Aorta (tissue), 5 donors: ENCODE data around the gene TEDC2. TPM values are rescaled to one million over a fixed set of nuclear protein-coding genes. Genes with fewer than 3 reads are reported as not detected.

ENCODE experiments used
- ATAC-seq: fragments of 200-7000 bp; cut with Tn5 transposase; one replicate; pipeline ENCODE4 v1.9.1; 2022; ENCODE audit warnings: moderate library complexity; ENCODE audit not compliant: low FRiP score
- DNase-seq, 2 donors: peaks; one replicate each; pipeline ENCODE4 v3.0.0-alpha.2; 2020
- H3K27ac ChIP-seq, 2 donors: one replicate each; pipeline ENCODE4 v1.5.1; 2013; ENCODE audit warnings: low read length in 2 of 2, mild to moderate bottlenecking in 2 of 2, moderate library complexity in 2 of 2, control low read depth in 1 of 2, inconsistent platforms in 1 of 2, low read depth in 1 of 2
- H3K27me3 ChIP-seq, 2 donors: one replicate each; pipeline ENCODE4 v1.6.1; 2013; ENCODE audit warnings: control low read depth in 1 of 2, low read length in 1 of 2, mild to moderate bottlenecking in 1 of 2, moderate library complexity in 1 of 2; ENCODE audit not compliant: insufficient read depth in 2 of 2, control insufficient read depth in 1 of 2
- H3K36me3 ChIP-seq, 2 donors: one replicate each; pipeline ENCODE4 v1.6.1; 2013; ENCODE audit warnings: control low read depth in 1 of 2, low read length in 1 of 2, mild to moderate bottlenecking in 1 of 2; ENCODE audit not compliant: insufficient read depth in 2 of 2, control insufficient read depth in 1 of 2
- H3K4me1 ChIP-seq, 2 donors: one replicate each; pipeline ENCODE4 v1.6.1; 2013; ENCODE audit warnings: low read length in 2 of 2, control low read depth in 1 of 2, mild to moderate bottlenecking in 1 of 2, moderate library complexity in 1 of 2; ENCODE audit not compliant: insufficient read depth in 2 of 2, control insufficient read depth in 1 of 2
- H3K4me3 ChIP-seq, 2 donors: one replicate each; pipeline ENCODE4 v1.5.1; 2013; ENCODE audit warnings: low read length in 2 of 2, control low read depth in 1 of 2, mild to moderate bottlenecking in 1 of 2
- H3K9me3 ChIP-seq: one replicate; pipeline ENCODE4 v1.6.1; 2013; ENCODE audit warnings: mild to moderate bottlenecking, low read length; ENCODE audit not compliant: control insufficient read depth
- WGBS, 2 donors: extraction: QIAGEN DNeasy Blood & Tissue Kit; methylation state at CpG; one replicate each; pipeline ENCODE4 v1.1.7; 2013; 5-methylcytosine and 5-hydroxymethylcytosine counted together
- intact Hi-C, 2 donors: fragments of 100-400 bp; cut with DNase I; formaldehyde crosslinking; loops; one replicate each; pipeline versions ENCODE4 v1.14.2 to v1.15.0; 2022
- polyA plus RNA-seq, 2 donors: library from polyadenylated mRNA; stranded (reverse); fragments of 200-250 nt; gene quantifications; one replicate each; pipeline ENCODE4 v1.2.3, GENCODE V29; 2013
- total RNA-seq, 2 donors: library from RNA; stranded (reverse); fragmentation: NEBNext Ultra II Directional; extraction: Animal tissue kit (Norgen Biotek cat#: 25700); gene quantifications; one replicate each; pipeline ENCODE4 v1.2.1, GENCODE V29; 2021
- donor health status: healthy with polysubstance abuse.
- donor health status: Bipolar disorder and iron deficiency.
- donor health status: DM: no; HTN: no; CAD: no.
- donor health status: DM: no; HTN: no; CAD: no.
- donor health status: DM: yes; HTN: yes; CAD: no.

Gene TEDC2
- total and polyA plus RNA-seq, 4 donors: 0.38 to 1.6 (median 0.73) TPM

DNA sequence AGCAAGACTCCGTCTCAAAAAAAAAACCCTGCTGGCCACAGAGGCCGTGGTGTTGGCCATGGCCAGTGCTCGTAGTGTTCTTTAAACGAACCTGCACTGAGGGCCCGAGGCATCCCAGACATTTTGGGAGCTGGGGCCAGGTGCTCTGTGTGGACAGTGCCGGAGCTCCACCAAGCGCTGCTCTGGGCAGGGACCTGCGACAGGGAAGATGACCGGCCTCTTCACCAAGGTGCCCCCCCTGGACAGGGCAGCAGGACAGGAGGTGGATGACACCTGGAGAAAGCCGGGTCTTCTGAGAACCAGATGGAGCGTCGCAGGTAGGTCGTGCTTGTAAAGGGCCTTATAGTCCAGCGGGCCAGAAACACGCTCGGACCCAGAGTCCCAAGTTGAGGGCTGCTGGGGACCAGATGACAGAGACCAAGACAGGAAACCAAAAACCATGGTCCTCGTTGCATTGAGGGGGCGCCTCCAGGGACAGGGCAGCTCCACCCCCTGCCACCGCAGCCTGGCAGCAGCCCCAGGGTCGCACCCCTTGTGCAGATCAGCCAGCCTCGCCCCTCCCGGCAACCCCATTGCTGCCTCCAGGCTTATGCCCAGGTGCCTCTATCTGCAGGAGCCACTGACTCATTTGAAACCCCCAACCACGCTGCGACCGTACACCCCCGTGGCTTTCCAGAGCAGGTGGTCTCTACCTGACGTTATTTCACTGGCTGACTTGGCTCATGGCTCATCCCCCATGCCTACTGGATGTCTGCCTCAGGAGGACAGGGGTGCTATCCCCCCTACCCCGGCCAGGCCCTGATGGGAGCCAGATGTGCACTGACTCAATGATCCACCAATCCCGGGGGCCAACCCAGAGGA, 7.0 kb downstream of the TEDC2 start:
- ATAC-seq: no peak
- DNase-seq: no peak
- 80 to 81% methylated on average over 29 of the region's 29 CpGs for WGBS, 2 donors

GRCh38 chr16:2467528-2468232, 7.8 kb downstream of the TEDC2 start:
- peak; percentile 84 to 94 for DNase-seq
- Histone ChIP-seq H3K4me1 (no peaks in the 10 kb centered on the region), H3K27ac (no peak overlapping the region), H3K4me3 (peak overlapping the region; percentile 17 to 43), H3K36me3 (no peaks in the 10 kb centered on the region), H3K27me3 (no peaks in the 10 kb centered on the region), H3K9me3 (no peaks in the 10 kb centered on the region)
- WGBS, 2 donors: 1% methylated on average over 61 to 80 of the region's 80 CpGs
- peak; percentile 77 for ATAC-seq
- intact Hi-C loops: no loop called here

More for the DNA sequence above, 7.0 kb downstream of the TEDC2 start:
- no peaks in the 10 kb centered on the region for H3K9me3 ChIP-seq
- H3K4me1 ChIP-seq: no peaks in the 10 kb centered on the region
- no peaks in the 10 kb centered on the region for H3K36me3 ChIP-seq
- no peak overlapping the region for H3K4me3 ChIP-seq
- intact Hi-C loops: no loop called here
- no peaks in the 10 kb centered on the region for H3K27me3 ChIP-seq
- H3K27ac ChIP-seq: no peak overlapping the region

- Histone ChIP-seq H3K9me3 (no peaks in the 10 kb centered on the region), H3K36me3 (no peaks in the 10 kb centered on the region), H3K4me3 (peak overlapping the region; percentile 17 to 43), H3K27me3 (no peaks in the 10 kb centered on the region), H3K27ac (no peak overlapping the region), H3K4me1 (no peaks in the 10 kb centered on the region)
- intact Hi-C loops: no loop called here
- 0% methylated on average over 33 to 38 of the region's 38 CpGs for WGBS, 2 donors
- DNase-seq (no peak), ATAC-seq (peak; percentile 8)
Measured at GRCh38 chr16:2468233-2468724, 8.4 kb downstream of the TEDC2 start.

- H3K36me3 ChIP-seq: no peaks in the 10 kb centered on the region
- 4% methylated on average over 14 of the region's 14 CpGs for WGBS, 2 donors
- no peaks in the 10 kb centered on the region for H3K4me1 ChIP-seq
- DNase-seq (no peak), ATAC-seq (no peak)
- H3K27ac ChIP-seq: no peak overlapping the region
- intact Hi-C loops: no loop called here
- H3K9me3 ChIP-seq: no peaks in the 10 kb centered on the region
- no peaks in the 10 kb centered on the region for H3K27me3 ChIP-seq
- no peak overlapping the region for H3K4me3 ChIP-seq
Measured at GRCh38 chr16:2468725-2469398, 9.0 kb downstream of the TEDC2 start.

- intact Hi-C loops: no loop called here
- 42 to 52% methylated on average over 16 of the region's 16 CpGs for WGBS, 2 donors
- H3K9me3 ChIP-seq: no peaks in the 10 kb centered on the region
- no peak for ATAC-seq
- no peaks in the 10 kb centered on the region for H3K4me1 ChIP-seq
- no peak for DNase-seq
- H3K27me3 ChIP-seq: no peaks in the 10 kb centered on the region
- H3K4me3 ChIP-seq: no peak overlapping the region
- no peak overlapping the region for H3K27ac ChIP-seq
- H3K36me3 ChIP-seq: no peaks in the 10 kb centered on the region
Measured at GRCh38 chr16:2469399-2470233, 9.7 kb downstream of the TEDC2 start.

GRCh38 chr16:2470234-2470601, 10.3 kb downstream of the TEDC2 start:
- intact Hi-C loops: no loop called here
- no peaks in the 10 kb centered on the region for H3K27me3 ChIP-seq
- H3K36me3 ChIP-seq: no peaks in the 10 kb centered on the region
- 79 to 84% methylated on average over 7 of the region's 7 CpGs for WGBS, 2 donors
- no peak overlapping the region for H3K4me3 ChIP-seq
- DNase-seq (no peak), ATAC-seq (no peak)
- no peaks in the 10 kb centered on the region for H3K4me1 ChIP-seq
- H3K9me3 ChIP-seq: no peaks in the 10 kb centered on the region
- H3K27ac ChIP-seq: no peak overlapping the region

GRCh38 chr16:2470603-2471015, 10.7 kb downstream of the TEDC2 start:
- ATAC-seq (no peak), DNase-seq (no peak)
- no peak overlapping the region for H3K27ac ChIP-seq
- intact Hi-C loops: no loop called here
- H3K27me3 ChIP-seq: no peaks in the 10 kb centered on the region
- 22 to 39% methylated on average over 9 of the region's 9 CpGs for WGBS, 2 donors
- H3K36me3 ChIP-seq: no peaks in the 10 kb centered on the region
- H3K4me1 ChIP-seq: no peaks in the 10 kb centered on the region
- H3K4me3 ChIP-seq: no peak overlapping the region
- H3K9me3 ChIP-seq: no peaks in the 10 kb centered on the region

DNA sequence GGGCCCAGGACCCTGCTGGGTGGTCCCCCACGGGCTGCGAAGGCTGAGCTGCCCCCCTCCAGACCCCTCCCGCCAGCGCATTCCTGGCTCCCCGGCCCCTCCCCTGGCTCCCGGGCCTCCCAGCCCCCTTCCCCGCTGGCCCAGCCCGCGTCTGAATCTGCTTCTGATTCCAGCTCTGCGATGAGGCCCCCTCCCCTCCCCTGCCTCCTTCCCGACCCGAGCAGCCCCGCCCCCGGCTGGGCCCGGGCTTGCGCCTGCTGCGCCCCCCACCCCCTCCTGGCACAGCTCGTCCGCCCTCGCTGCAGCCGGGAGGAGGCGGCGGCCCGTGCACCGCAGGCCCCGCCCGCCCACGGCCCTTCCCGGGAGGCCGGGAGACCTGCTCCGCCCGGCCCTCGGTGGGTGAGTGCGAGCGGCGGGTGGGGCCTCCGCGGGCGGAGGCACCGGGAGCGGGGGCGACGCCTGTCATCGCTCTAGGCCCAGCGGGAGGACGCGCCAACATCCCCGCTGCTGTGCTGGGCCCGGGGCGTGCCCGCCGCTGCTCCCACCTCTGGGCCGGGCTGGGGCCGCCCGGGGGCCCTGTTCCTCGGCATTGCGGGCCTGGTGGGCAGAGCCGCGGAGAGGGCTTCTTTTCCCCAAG, 11.2 kb downstream of the TEDC2 start, which contains the start of gene NTN3:
Gene NTN3, plus strand, starts transcription at position 282 of the 637 bp plus-strand sequence. CDS start 405 bp downstream, outside the sequence.
- no peaks in the 10 kb centered on the region for H3K4me1 ChIP-seq
- WGBS, 2 donors: 0 to 1% methylated on average over 27 to 59 of the region's 59 CpGs
- H3K9me3 ChIP-seq: no peaks in the 10 kb centered on the region
- DNase-seq: no peak
- H3K36me3 ChIP-seq: no peaks in the 10 kb centered on the region
- H3K27ac ChIP-seq: no peak within 1 kb of the TSS
- intact Hi-C loops: no loop called here
- no peak for ATAC-seq
- H3K27me3 ChIP-seq: no peaks in the 10 kb centered on the region
- no peak within 1 kb of the TSS for H3K4me3 ChIP-seq
